GM21529 (cell line): ENCODE measurements around the gene PLB1.

ENCODE experiments used
- ATAC-seq: cut with Tn5 transposase; IDR thresholded peaks from one replicate; pipeline ENCODE4 v1.9.1; 2021; ENCODE audit not compliant: unreplicated experiment

The PLB1 gene

GRCh38 chr2:28639836-28640235 is 144.0 kb downstream of the PLB1 start:
- no peak for ATAC-seq

DNA sequence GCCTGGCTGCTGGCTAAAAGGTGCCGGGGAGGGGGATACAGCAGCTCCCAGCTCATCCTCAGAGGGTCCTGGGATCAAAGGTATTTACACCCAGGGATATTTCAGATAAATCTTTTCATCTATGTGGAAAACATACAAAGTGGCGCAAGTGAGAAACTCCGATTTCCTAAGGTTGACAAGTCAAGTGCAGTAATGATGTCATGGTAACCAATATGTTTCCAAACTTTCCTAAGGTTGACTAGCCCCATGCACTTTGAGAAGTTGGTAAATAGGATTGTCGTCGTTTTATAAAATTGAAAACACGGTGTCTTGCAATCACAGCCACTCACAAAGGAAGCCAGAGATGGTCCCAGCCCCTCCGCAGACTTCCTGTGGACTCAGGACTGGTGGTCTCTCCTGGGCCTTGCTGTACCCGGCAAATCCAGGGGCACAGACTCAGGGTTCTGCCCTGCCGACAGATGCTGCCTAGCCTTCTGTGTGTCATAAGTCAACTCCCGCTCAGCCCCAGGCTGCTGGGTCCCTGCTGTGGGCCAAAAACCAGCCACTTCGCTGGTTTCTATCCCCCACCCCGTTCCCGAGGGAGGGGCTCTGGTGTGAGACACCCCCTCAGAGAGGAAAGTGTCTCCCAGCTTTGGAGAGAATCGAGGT is 144.5 kb downstream of the PLB1 start:
- no peak for ATAC-seq

DNA sequence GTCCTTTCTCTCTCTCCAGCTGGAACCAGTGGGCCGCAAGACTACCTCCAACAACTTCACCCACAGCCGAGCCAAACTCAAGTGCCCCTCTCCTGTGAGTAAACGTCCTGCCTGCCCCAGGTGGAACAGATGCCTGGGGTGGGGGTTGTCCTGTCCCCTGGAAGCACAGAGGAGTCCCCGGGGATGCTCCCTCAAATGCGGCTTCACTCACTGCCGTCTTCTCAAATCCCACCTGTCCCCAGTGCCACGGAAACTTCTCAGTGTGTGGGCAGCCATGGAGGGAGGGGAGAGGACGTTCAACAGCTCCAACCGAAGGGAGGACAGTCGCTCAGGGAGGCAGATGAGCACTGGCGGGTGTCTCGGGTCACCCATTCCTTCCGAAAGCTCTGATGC is 145.0 kb downstream of the PLB1 start:
- no peak for ATAC-seq

GRCh38 chr2:28642796-28643195 is 146.9 kb downstream of the PLB1 start:
- ATAC-seq: no peak

- ATAC-seq: no peak
Measured at GRCh38 chr2:28643327-28643726, 147.5 kb downstream of the PLB1 start.

- no peak for ATAC-seq
Measured at GRCh38 chr2:28643911-28644334, 148.1 kb downstream of the PLB1 start.

DNA sequence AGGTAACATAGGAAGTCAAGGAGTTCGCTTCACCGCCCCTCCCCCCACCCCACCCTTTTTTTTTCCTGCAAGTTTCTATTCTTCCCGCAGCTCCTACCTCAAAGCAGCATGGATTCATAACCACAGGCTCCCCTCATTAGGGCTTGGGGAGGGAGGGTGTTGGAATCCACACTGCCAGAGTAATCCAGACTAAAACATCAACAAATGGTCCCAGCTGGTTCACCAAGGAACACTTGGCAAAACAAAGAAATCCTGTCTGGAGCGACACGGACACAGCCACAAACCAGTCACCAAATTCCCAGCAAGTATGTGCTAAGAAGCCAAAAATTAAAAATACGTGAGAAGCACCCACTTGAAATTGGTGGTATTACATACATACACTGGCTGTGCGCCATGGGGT is 148.9 kb downstream of the PLB1 start:
- ATAC-seq: no peak

DNA sequence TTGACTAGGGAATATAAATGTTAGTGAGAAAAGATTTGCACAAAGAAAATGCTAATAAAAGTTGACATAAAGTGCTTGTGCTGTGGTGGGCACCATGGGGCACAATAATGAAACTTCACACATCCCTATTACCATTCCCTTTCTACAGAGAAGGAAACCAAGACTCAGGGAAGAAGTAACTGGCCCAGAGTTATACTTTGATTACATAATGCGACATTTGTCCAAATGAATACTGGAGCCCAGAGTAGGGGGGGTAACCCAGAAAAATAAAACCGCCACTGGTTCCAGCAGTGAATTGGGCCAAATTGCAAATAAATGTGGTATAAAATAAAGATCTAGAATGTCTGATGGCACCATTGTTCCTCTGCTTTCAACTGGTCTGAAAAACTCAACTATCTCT is 149.7 kb downstream of the PLB1 start:
- ATAC-seq: no peak

DNA sequence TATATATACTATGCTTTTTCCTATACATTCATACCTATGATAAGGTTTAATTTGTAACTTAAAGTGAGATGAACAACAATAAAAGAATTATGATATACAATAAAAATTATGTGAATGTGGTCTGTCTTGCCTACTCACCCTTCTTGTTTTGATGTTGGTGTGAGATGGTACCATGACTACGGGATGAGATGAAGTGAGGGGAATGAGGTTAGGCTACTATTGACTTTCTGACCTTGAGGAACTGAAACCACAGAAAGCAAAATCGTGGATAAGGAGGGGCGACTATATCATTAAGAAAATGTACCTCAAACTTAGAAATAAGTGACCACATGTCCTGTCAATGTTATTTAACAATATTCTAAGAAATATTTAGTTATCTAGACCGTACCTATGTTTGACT is 151.8 kb downstream of the PLB1 start:
- no peak for ATAC-seq

DNA sequence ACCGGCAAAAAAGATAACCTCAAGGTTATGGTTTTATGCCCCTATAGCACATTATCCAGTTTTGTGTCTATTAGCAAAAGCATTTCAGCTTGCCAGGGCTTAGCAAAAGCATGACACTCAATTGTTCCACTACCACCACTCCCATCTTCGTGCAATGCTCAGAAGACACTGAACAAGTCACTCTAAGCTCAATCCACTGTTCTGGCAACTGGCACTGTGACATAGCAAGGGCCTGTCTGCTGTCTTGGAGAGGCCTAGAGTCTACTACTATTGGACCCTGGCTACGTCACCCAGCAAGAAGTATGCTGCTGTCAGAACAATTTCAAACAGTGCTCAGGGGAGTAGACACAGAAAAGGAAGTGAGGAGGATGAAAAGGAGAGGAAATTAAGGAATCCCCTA is 152.3 kb downstream of the PLB1 start:
- ATAC-seq: no peak

- no peak for ATAC-seq
Measured at GRCh38 chr2:28648671-28649395, 153.0 kb downstream of the PLB1 start.

GRCh38 chr2:28649481-28650265 is 153.8 kb downstream of the PLB1 start:
- ATAC-seq: peak; percentile 46

DNA sequence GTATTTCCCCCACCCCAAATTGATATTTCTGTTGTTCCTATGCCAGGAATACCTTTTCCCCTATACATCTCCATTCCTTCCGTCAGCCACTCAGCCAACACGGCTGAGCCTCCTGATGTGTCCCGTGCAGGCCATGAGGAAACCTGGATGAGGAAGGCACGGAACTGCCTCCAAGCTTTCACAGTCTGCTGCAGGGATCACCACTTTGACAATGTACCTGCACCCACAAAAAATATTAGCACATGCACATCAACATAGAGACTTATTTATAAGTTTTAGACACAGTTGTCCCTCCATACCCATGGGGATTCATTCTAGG is 154.4 kb downstream of the PLB1 start:
- ATAC-seq: peak; percentile 5

GRCh38 chr2:28652217-28652616 is 156.4 kb downstream of the PLB1 start:
- no peak for ATAC-seq

GRCh38 chr2:28653892-28654662 is 158.2 kb downstream of the PLB1 start:
- no peak for ATAC-seq

DNA sequence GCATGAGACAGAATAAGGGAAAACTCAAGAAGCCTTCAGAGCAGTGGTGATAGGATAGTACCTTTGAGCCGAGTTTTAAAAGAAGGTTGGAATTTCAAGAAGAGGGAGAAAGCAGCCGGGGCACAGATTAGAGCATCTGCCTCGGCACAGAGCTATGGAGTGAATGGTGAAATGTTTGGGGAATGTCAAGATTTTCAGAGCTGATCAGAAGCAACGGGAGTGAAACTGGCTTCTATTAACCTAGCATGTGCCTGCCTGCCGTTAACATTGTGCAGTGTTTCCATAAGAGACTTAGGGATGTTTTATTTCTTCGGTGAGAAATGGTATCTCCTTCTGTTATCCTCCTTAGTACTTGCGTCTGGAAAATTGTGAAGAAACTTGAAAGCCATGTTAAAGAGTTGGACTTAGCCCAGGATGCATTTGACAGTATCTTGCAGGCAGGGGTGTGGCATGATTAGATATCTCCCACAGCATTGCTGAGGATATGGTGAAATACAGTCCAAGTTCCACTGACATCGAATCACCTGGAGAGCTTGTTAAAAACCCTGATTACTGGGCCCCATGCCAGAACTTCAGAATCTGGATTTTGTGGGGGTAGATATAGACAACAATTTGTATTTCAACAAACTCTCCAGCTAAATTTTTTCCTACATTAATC is 158.9 kb downstream of the PLB1 start:
- ATAC-seq: no peak

GRCh38 chr2:28656937-28657615 is 161.2 kb downstream of the PLB1 start:
- ATAC-seq: no peak

DNA sequence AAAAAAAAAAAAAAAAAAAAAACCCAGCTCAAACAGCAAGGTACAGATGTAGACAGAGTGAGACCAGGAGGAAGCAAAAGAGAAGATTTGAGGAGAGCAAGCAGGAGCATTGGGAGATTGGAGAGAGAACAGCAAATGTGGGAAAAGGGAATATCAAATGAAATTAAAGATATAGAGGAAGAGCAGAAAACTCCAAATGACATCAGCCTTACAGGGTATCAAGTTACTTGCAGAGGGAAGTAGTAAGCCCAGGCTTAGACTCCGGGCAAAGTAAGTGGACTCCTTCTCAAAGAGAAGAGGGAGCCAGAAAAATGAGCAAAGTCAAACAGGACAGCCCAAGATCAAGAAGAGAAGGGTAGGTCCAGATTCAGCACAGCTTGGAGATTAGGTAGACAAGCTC is 162.5 kb downstream of the PLB1 start:
- ATAC-seq: no peak

- no peak for ATAC-seq
Measured at GRCh38 chr2:28659127-28659526, 163.3 kb downstream of the PLB1 start.

DNA sequence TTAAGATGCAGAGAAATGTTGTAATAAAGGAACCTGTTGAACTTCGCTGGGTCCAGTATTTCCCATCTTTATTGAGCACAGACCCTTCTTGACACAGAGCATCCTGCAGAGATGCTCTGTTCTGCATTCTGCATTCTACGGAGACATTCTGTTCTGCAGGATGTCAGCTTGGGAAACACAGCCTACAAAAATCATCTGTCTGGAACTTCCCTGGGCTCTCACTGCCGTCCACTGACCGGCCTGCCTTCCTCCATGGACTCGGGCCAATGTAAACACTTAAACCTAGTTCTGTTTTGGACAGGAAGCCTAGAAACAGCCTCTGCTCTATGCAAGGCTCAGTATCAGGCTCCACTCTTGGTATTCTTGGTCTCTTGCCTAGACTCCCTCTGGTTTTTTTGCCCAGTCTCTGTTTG is 165.7 kb downstream of the PLB1 start:
- no peak for ATAC-seq
